GM19035 (cell line): ENCODE data around the gene DAPK3.
"Not testable (repeated sequence)": the region's sequence is repeated elsewhere in the genome, so short reads cannot be mapped to it uniquely, and the experiment has no call there.

Experiments
- ATAC-seq: cut with Tn5 transposase; IDR thresholded peaks from one replicate; pipeline ENCODE4 v1.9.1; 2021; ENCODE audit not compliant: unreplicated experiment

DAPK3 gene

DNA sequence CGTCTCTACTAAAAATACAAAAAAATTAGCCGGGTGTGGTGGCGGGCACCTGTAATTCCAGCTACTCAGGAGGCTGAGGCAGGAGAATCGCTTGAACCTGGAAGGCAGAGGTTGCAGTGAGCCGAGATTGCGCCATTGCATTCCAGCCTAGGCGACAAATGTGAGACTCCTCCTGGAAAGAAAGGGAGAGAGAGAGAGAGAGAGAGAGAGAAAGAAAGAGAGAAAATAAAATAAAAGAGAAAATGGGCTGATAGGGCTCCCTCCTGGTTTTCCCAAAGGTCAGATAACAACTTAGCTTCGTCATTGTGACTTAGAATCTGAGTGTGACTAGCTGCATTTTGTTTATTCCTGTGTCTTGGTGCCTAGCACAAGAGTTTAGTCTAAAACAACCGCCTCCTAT lies 34.5 kb upstream of the DAPK3 start:
- ATAC-seq: not testable (repeated sequence)

DNA sequence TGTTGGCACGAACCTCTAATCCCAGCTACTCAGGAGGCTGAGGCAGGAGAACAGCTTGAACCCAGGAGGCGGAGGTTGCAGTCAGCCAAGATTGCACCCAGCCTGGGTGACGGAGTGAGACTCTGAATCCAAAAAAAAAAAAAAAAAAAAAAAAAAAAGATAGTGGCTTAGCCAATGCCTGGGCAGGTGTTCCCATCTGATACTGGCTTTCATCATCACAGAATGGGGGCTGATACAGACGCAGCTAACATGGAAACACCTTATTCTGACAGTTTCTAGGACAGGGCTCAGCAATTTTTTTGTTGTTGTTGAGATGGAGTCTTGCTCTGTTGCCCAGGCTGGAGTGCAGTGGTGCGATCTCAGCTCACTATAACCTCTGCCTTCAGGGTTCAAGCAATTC lies 29.9 kb upstream of the DAPK3 start:
- not testable (repeated sequence) for ATAC-seq

DNA sequence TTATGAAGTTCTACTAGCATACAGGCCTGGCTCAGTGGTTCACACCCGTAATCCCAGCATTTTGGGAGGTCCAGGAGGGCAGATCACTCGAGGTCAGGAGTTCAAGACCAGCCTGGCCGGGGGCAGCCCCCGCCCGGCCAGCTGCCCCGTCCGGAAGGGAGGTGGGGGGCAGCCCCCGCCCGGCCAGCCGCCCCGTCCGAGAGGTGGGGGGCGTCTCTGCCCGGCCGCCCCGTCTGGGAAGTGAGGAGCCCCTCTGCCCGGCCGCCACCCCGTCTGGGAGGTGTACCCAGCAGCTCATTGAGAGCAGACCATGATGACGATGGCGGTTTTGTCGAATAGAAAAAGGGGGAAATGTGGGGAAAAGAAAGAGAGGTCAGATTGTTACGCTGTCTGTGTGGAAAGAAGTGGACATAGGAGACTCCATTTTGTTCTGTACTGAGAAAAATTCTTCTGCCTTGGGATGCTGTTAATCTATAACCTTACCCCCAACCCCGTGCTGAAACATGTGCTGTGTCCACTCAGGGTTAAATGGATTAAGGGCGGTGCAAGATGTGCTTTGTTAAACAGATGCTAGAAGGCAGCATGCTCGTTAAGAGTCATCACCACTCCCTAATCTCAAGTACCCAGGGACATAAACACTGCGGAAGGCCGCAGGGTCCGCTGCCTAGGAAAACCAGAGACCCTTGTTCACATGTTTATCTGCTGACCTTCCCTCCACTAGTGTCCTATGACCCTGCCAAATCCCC lies 27.9 kb upstream of the DAPK3 start:
- ATAC-seq: not testable (repeated sequence)

- no peak for ATAC-seq
Observed at GRCh38 chr19:3995607-3996006, 24.7 kb upstream of the DAPK3 start.

- no peak for ATAC-seq
Observed at GRCh38 chr19:3990815-3991117, 19.9 kb upstream of the DAPK3 start.

DNA sequence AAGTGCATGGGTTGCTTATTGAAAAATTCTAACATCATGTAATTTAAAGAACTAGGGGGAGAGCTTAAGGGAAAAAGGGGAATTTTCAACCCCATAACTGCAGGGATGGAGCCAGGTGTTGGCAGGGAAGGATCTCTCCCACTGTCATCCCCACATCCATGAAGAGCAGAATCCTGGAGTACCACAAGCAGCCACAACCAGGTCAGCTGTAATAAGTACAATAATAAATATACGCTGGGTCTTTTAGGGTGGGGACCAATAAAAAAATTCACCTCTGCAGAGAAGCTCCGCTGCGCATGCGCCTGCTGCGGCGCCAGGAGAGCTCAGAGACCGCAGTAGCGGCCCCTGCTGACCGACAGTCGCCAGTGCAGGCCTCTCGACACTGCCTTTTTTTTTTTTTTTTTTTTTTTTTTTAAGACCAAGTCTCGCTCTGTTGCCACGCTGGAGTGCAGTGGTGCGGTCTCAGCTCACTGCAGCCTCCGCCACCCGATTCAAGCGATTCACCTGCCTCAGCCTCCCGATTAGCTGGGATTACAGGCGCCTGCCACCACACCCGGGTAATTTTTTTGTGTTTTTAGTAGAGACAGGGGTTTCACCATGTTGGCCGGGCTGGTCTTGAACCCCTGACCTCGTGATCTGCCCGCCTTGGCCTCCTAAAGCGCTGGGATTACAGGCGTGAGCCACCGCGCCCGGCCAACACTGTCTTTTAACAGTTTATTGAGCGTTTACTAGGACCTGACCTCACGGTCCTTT lies 16.9 kb upstream of the DAPK3 start:
- peak; percentile 41 for ATAC-seq

DNA sequence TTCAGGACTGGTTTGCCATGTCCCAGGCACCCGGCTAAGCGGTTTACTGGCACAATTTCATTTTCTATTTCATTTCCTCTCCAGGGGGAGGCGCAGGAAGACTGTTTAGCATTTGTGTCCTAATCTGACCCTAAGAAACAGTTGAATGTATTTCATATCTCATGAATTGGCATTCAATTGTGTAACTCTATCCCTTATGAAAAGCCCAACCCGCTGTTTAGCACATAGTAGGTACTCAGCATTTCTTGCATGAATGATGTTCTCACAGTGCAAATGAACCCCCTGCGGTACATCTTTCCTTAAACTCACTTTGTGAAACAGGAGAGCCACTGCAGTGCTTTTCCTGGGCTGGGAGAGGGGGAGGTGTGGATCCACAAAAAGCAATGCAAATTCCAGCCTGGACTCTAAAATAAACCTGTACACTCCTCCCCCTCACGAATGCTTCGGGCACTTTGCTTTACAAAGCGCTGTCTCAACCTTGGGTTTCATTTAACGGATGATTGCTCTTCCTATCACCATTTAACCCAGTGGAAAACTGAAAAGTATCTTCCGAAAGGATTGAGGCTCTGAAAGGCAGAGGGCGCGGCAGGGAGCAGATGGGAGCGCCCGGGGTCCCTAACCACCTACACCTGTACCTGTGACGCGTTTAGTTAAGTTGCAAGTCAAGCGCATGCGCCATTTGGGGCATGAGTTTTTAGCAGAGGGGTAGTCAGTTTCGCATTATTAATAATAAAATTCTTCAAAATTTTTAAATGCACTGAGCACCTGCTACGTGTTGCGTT lies 15.6 kb upstream of the DAPK3 start:
- no peak for ATAC-seq

- no peak for ATAC-seq
Observed at GRCh38 chr19:3985643-3986259, 14.9 kb upstream of the DAPK3 start.

DNA sequence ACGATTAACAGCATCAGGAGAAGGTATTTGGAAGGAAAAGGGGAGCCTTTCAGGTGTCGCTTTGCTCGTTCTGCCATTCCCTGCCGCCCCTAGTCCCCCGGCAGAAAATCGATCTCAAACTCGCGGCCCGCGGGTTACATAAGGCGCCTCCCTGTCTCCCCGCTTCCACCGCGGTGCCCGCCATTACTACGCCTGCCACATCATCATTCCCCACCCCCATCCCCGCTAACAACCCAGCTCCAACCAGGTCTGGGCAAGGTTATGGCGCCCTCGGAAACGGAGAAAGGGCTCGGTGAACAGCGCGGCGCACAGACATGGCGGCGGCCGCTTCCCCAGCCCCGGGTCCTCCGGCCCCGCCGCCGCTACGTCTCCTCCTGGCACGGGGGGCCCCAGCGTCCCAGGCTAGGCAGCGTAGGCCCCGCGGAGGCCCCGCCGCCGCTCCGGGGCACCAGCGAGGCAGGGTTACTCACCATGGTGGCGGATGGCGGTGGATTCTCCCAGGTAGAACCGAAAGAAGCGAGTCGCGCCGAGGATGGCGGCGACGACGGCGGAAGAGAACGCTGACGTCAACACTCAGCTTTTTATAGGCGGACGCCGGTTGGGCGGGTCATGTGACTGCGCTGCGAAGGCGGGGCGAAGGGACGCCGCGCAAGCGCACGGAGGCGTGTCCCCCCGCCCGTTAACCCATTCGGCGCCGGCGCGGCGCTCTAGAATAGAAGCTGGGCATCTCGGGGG lies 14.2 kb upstream of the DAPK3 start, which contains the start of gene EEF2:
TSS of gene EEF2 (minus strand) at position 556 of the 735 bp plus-strand sequence. CDS start at position 473, 83 bp downstream.
- ATAC-seq: peak; percentile 52

GRCh38 chr19:3984584-3984907 lies 13.6 kb upstream of the DAPK3 start:
- no peak for ATAC-seq

GRCh38 chr19:3983936-3984583 lies 13.2 kb upstream of the DAPK3 start:
- ATAC-seq: no peak

GRCh38 chr19:3983542-3983914 lies 12.6 kb upstream of the DAPK3 start:
- ATAC-seq: no peak

DNA sequence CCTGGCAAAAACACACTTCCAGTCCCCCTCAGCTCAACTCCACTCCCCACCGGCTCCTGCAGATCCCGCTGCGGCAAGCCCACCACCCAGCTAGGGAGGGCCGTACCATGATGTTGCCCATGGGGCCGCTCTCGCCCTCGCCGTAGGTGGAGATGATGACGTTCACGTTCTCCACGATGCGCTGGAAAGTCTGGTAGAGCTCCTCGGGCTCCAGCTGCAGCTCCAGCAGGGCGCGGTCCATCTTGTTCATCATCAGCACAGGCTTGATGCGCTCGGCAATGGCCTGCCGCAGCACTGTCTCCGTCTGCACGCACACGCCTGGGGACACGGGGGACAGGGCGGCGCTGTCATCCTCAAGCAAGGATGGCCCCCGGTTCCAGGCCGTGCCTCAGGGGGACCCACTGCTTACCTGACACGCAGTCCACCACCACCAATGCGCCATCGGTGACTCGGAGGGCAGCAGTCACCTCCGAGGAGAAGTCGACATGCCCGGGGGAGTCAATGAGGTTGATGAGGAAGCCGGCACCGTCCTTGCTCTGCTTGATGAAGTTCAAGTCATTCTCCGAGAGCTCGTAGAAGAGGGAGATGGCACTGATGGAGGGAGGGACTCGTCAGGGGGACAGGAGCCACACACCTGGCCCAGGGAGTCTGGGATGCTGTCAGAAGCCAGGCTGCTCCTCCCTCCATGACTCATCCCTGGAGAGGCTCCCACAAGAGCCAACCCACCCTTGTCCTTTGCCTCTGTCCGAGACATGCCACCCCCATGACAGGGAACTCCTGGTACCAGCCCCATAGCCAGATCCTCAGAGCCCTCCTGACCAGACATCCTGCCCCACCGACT lies 12.0 kb upstream of the DAPK3 start:
- ATAC-seq: no peak

DNA sequence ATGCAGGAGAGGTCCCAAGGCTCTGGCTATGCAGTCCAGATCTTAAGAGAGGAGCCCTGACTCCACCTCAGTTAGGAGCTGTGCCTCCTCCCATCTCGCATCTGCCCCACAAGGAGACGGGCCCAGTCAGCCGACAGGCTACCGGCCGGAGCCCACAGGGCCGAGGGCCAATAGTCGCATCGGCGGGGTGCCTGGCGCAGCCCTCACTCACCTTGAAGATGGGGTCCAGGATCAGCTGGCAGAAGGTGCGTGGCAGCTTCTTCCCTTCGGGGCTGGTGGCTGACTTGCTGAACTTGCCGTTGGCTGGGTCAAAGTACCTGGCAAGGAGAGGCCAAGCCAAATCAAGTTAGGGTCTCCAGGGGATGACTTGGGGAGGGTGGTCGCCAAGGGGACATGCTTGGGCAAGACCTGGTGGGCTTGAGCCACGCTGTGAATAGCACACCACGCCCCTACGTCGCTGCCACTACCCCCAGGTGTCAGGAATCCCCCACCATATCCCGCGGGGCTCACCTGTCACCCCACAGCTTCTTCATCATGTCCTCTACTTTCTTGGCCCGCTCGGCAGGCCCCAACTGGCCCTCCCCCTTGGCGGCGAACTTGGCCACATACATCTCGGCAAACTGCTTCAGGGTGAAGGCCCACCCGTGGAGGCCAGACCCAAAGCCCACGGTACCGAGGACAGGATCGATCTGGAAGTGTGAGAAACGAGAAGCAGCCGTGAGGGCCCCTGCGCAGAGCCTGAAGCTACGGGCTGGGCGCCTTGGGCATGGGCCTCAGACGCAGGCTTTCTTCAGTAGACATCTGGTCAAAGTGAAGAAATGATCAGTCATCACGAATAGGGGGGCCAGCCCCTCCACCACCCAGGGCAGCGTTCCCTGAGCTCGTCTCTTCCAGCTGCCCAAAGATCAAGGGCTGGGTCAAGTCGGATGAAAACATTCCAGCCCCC lies 11.1 kb upstream of the DAPK3 start:
- no peak for ATAC-seq

DNA sequence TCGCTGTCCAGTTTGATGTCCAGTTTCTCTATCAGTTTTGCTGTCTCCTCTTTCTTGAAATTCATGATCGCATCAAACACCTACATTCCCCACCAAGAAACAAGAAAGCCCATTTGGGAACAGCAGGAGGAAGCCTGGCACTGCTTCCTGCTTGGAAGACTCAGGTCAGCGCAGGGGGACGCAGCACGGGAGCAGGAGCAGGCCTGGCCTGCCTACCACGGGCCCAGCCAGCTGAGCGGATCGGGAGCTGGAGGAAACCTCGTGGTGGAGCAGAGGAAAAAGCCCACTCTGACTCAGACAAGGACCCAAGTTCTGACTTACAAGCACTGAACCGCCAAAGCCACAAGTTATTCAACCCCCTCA lies 10.5 kb upstream of the DAPK3 start:
- ATAC-seq: no peak

- no peak for ATAC-seq
Observed at GRCh38 chr19:3980353-3981251, 9.7 kb upstream of the DAPK3 start.

GRCh38 chr19:3979674-3980352 lies 8.9 kb upstream of the DAPK3 start:
- no peak for ATAC-seq
